CD4-positive, alpha-beta memory T cell (primary cell): ENCODE measurements around the gene TOLLIP. TPM values are rescaled to one million over a fixed set of nuclear protein-coding genes. Genes with fewer than 3 reads are reported as not detected.
A peak's percentile ranks its signal among the peaks of the same experiment; 100 is the strongest.

Experiments used
- CTCF ChIA-PET: fragments of 350-600 bp; sonication (Branson Sonifier 250); formaldehyde crosslinking; loops from one replicate; lab custom pipeline; 2021; ENCODE audit warnings: inconsistent platforms; ENCODE audit not compliant: partially characterized antibody; lab: Charles Lee
- POLR2A ChIA-PET: fragments of 350-600 bp; sonication (Branson Sonifier 250); formaldehyde crosslinking; loops from one replicate; lab custom pipeline; 2021; ENCODE audit not compliant: partially characterized antibody; lab: Charles Lee
- DNase-seq, 5 donors: peaks; one replicate each; pipeline versions ENCODE4 v3.0.0 to v3.0.0-alpha.2; 2020 to 2022; ENCODE audit warnings: mixed read lengths in 1 of 5
- H3K27ac ChIP-seq: one replicate; pipeline ENCODE4 v1.7.0; 2013; ENCODE audit warnings: low read depth, low read length
- H3K27me3 ChIP-seq: 2 replicates; pipeline ENCODE4 v1.7.0; 2013; ENCODE audit warnings: mild to moderate bottlenecking, low read length, moderate library complexity; ENCODE audit not compliant: insufficient read depth
- H3K36me3 ChIP-seq: 2 replicates; pipeline ENCODE4 v1.7.0; 2013; ENCODE audit warnings: mild to moderate bottlenecking, low read length, moderate library complexity; ENCODE audit not compliant: insufficient read depth
- H3K4me1 ChIP-seq: 2 replicates; pipeline ENCODE4 v1.7.0; 2013; ENCODE audit warnings: mild to moderate bottlenecking, low read length, moderate library complexity; ENCODE audit not compliant: insufficient read depth
- H3K4me3 ChIP-seq, 2 donors: one replicate each; pipeline ENCODE4 v1.7.0; 2013; ENCODE audit warnings: low read length in 2 of 2, mild to moderate bottlenecking in 1 of 2
- H3K9me3 ChIP-seq, 2 donors: one replicate each; pipeline ENCODE4 v1.7.0; 2013; ENCODE audit warnings: low read length in 2 of 2, control low read depth in 1 of 2; ENCODE audit not compliant: control insufficient read depth in 1 of 2
- H3K27ac Mint-ChIP-seq, 7 donors: one replicate each; pipeline ENCODE4 v1.8.0; 2020 to 2021; ENCODE audit warnings: mixed read lengths in 7 of 7, mild to moderate bottlenecking in 6 of 7, inconsistent platforms in 3 of 7, moderate library complexity in 3 of 7
- H3K27me3 Mint-ChIP-seq, 2 donors: one replicate each; pipeline ENCODE4 v1.8.0; 2020 to 2021; ENCODE audit warnings: mixed read lengths in 2 of 2
- H3K36me3 Mint-ChIP-seq, 2 donors: one replicate each; pipeline ENCODE4 v1.8.0; 2020 to 2021; ENCODE audit warnings: mixed read lengths in 2 of 2, inconsistent platforms in 1 of 2, mild to moderate bottlenecking in 1 of 2
- H3K4me1 Mint-ChIP-seq, 4 donors: one replicate each; pipeline ENCODE4 v1.8.0; 2020 to 2021; ENCODE audit warnings: mixed read lengths in 4 of 4, mild to moderate bottlenecking in 1 of 4
- H3K4me3 Mint-ChIP-seq, 8 donors: one replicate each; pipeline ENCODE4 v1.8.0; 2020 to 2021; ENCODE audit warnings: mixed read lengths in 8 of 8, mild to moderate bottlenecking in 7 of 8, moderate library complexity in 6 of 8, inconsistent platforms in 3 of 8
- H3K9me3 Mint-ChIP-seq, 8 donors: one replicate each; pipeline ENCODE4 v1.8.0; 2020 to 2021; ENCODE audit warnings: mixed read lengths in 8 of 8, mild to moderate bottlenecking in 5 of 8, inconsistent platforms in 3 of 8, moderate library complexity in 1 of 8
- intact Hi-C: fragments of 100-400 bp; cut with micrococcal nuclease; formaldehyde crosslinking; loops from one replicate; pipeline ENCODE4 v1.15.1; 2023
- polyA plus RNA-seq, 2 donors: library from polyadenylated mRNA; unstranded; fragments of 300-500 nt; fragmentation: Illumina TruSeq; gene quantifications; one replicate each; pipeline ENCODE4 v1.2.3, GENCODE V29; 2021
- total RNA-seq, 2 experiments: library from RNA; stranded (reverse); gene quantifications; one replicate each; pipeline ENCODE4 v1.2.3, GENCODE V29; 2021

Gene TOLLIP
- total and polyA plus RNA-seq, 4 experiments from 2014 or later, result 29.8 to 51.4 (median 41.7) TPM

GRCh38 chr11:1310318-1310687 lies 871 bp upstream of the TOLLIP start:
- Mint-ChIP-seq H3K27me3 (no peaks in the 10 kb centered on the region), H3K27ac (peak overlapping the region; percentile 63 to 98 (median 94)), H3K36me3 (peaks cover 0 to 10% of the 10 kb centered on the region in 2 donors), H3K4me1 (peaks cover 17 to 49% (median 33%) of the 10 kb centered on the region in 4 donors), H3K4me3 (peak overlapping the region; percentile 83 to 91 (median 87)), H3K9me3 (peaks cover 0 to 7% (median under 1%) of the 10 kb centered on the region in 8 donors)
- H3K4me1 ChIP-seq, result peaks cover 45% of the 10 kb centered on the region
- DNase-seq, result peak in 2 of 5 donors; percentile 17 to 30
- no peaks in the 10 kb centered on the region for H3K9me3 ChIP-seq
- ChIA-PET CTCF (interaction anchor here (1.8 kb wide), 1 partner anchor 265 kb away, joined by 5 read pairs; no protein-coding TSS in a partner anchor), POLR2A (interaction anchor here (0.6 to 4.1 kb wide), 10 partner anchors 11 to 264 kb away, joined by 3 to 34 read pairs (median 11); partner anchors contain the start of genes BRSK2 and DUSP8)
- H3K36me3 ChIP-seq, result no peaks in the 10 kb centered on the region
- intact Hi-C loops, result no loop called here
- peak overlapping the region; percentile 83 for H3K27ac ChIP-seq
- H3K4me3 ChIP-seq, result peak overlapping the region; percentile 43 to 63
- H3K27me3 ChIP-seq, result no peaks in the 10 kb centered on the region

GRCh38 chr11:1308743-1309497 lies 512 bp downstream of the TOLLIP start:
- H3K27ac ChIP-seq, result peak overlapping the region; percentile 83
- H3K9me3 ChIP-seq, result no peaks in the 10 kb centered on the region
- intact Hi-C loops, result loop anchor here (1.0 to 2.0 kb wide), 4 partner anchors 27 to 266 kb away; partner anchors contain the start of gene BRSK2
- Mint-ChIP-seq H3K4me1 (peaks cover 20 to 63% (median 37%) of the 10 kb centered on the region in 4 donors), H3K4me3 (peak overlapping the region; percentile 66 to 89 (median 76)), H3K27me3 (no peaks in the 10 kb centered on the region), H3K36me3 (peaks cover 0 to 15% of the 10 kb centered on the region in 2 donors), H3K27ac (peak overlapping the region in 6 of 7 donors; percentile 68 to 88 (median 72)), H3K9me3 (peaks cover 0 to 7% (median under 1%) of the 10 kb centered on the region in 8 donors)
- peak in 1 of 5 donors; percentile 52 for DNase-seq
- peaks cover 45% of the 10 kb centered on the region for H3K4me1 ChIP-seq
- ChIA-PET CTCF (interaction anchor here (1.6 to 1.8 kb wide), 2 partner anchors 46 to 266 kb away, joined by 4 to 5 read pairs; no protein-coding TSS in a partner anchor), POLR2A (interaction anchor here (0.6 to 4.1 kb wide), 14 partner anchors 9 to 490 kb away, joined by 3 to 34 read pairs (median 5); partner anchors contain the start of genes BRSK2 and DUSP8)
- H3K27me3 ChIP-seq, result no peaks in the 10 kb centered on the region
- H3K36me3 ChIP-seq, result no peaks in the 10 kb centered on the region
- peak overlapping the region; percentile 23 to 58 for H3K4me3 ChIP-seq

- CTCF ChIA-PET, result interaction anchor here (1.6 kb wide), 1 partner anchor 46 kb away, joined by 4 read pairs; no protein-coding TSS in a partner anchor
- Mint-ChIP-seq H3K4me1 (peaks cover 20 to 67% (median 39%) of the 10 kb centered on the region in 4 donors), H3K27me3 (no peaks in the 10 kb centered on the region), H3K27ac (peak overlapping the region; percentile 42 to 88 (median 70)), H3K9me3 (peaks cover 0 to 7% (median 0%) of the 10 kb centered on the region in 8 donors), H3K4me3 (peak overlapping the region; percentile 66 to 78 (median 75)), H3K36me3 (peaks cover 0 to 15% of the 10 kb centered on the region in 2 donors)
- H3K9me3 ChIP-seq, result no peaks in the 10 kb centered on the region
- intact Hi-C loops, result loop anchor here (2.0 kb wide), 1 partner anchor 267 kb away; no protein-coding TSS in a partner anchor
- DNase-seq, result no peak
- peak overlapping the region; percentile 83 for H3K27ac ChIP-seq
- POLR2A ChIA-PET, result interaction anchor here (1.7 to 4.1 kb wide), 7 partner anchors 8 to 266 kb away, joined by 5 to 34 read pairs (median 15); partner anchors contain the start of genes BRSK2 and DUSP8
- peak overlapping the region in 1 of 2 donors; percentile 58 for H3K4me3 ChIP-seq
- no peaks in the 10 kb centered on the region for H3K36me3 ChIP-seq
- H3K4me1 ChIP-seq, result peaks cover 45% of the 10 kb centered on the region
- H3K27me3 ChIP-seq, result no peaks in the 10 kb centered on the region
These were observed 1.3 kb downstream of the TOLLIP start for GRCh38 chr11:1307998-1308742.

GRCh38 chr11:1307163-1307870 lies 2.1 kb downstream of the TOLLIP start:
- Mint-ChIP-seq H3K36me3 (peaks cover 0 to 15% of the 10 kb centered on the region in 2 donors), H3K4me1 (peaks cover 22 to 75% (median 43%) of the 10 kb centered on the region in 4 donors), H3K4me3 (peak overlapping the region in 7 of 8 donors; percentile 15 to 77 (median 66)), H3K27ac (peak overlapping the region in 6 of 7 donors; percentile 42 to 83 (median 73)), H3K9me3 (peaks cover 0 to 5% (median 0%) of the 10 kb centered on the region in 8 donors), H3K27me3 (no peaks in the 10 kb centered on the region)
- Histone ChIP-seq H3K36me3 (no peaks in the 10 kb centered on the region), H3K27ac (no peak overlapping the region), H3K4me3 (no peak overlapping the region), H3K27me3 (no peaks in the 10 kb centered on the region), H3K9me3 (no peaks in the 10 kb centered on the region), H3K4me1 (peaks cover 45% of the 10 kb centered on the region)
- intact Hi-C loops, result no loop called here
- ChIA-PET POLR2A (no interaction called here), CTCF (no interaction called here)
- DNase-seq, result no peak

GRCh38 chr11:1306186-1307162 lies 3.0 kb downstream of the TOLLIP start:
- intact Hi-C loops, result no loop called here
- POLR2A ChIA-PET, result no interaction called here

More at GRCh38 chr11:1306186-1307162, 3.0 kb downstream of the TOLLIP start:
- H3K27me3 ChIP-seq, result no peaks in the 10 kb centered on the region
- peaks cover 0 to 15% of the 10 kb centered on the region in 2 donors for H3K36me3 Mint-ChIP-seq
- peak overlapping the region in 5 of 8 donors; percentile 15 to 75 (median 29) for H3K4me3 Mint-ChIP-seq
- CTCF ChIA-PET, result no interaction called here
- no peaks in the 10 kb centered on the region for H3K27me3 Mint-ChIP-seq
- peaks cover 24 to 82% (median 40%) of the 10 kb centered on the region in 4 donors for H3K4me1 Mint-ChIP-seq
- DNase-seq, result no peak
- H3K36me3 ChIP-seq, result no peaks in the 10 kb centered on the region
- peak overlapping the region in 5 of 7 donors; percentile 22 to 83 (median 72) for H3K27ac Mint-ChIP-seq
- H3K9me3 Mint-ChIP-seq, result peaks cover 0 to 3% (median 0%) of the 10 kb centered on the region in 8 donors
- H3K27ac ChIP-seq, result no peak overlapping the region
- H3K4me3 ChIP-seq, result no peak overlapping the region
- H3K9me3 ChIP-seq, result no peaks in the 10 kb centered on the region
- H3K4me1 ChIP-seq, result peaks cover 43% of the 10 kb centered on the region
